Astrocyte (in vitro differentiated cells and primary cell): Measurements from ENCODE around the gene MAP1LC3A. TPM values are rescaled to one million over a fixed set of nuclear protein-coding genes. Genes with fewer than 3 reads are reported as not detected.

Source experiments
- DNase-seq: peaks from one replicate; pipeline ENCODE4 v3.0.0-alpha.2; 2010; ENCODE audit warnings: low read depth
- FAIRE-seq: peaks from 2 replicates; lab custom pipeline; 2011; peaks lifted over from hg19 to GRCh38; lab: Jason Lieb, UNC
- H2AFZ ChIP-seq: 2 replicates; pipeline ENCODE4 v1.6.0; 2012; ENCODE audit warnings: low read depth, low read length, inconsistent platforms
- H3K27ac ChIP-seq: 2 replicates; pipeline ENCODE4 v1.5.1; 2011; ENCODE audit warnings: low read depth, low read length, inconsistent platforms
- H3K27me3 ChIP-seq: 2 replicates; pipeline ENCODE4 v1.6.0; 2011; ENCODE audit warnings: low read length, inconsistent platforms; ENCODE audit not compliant: insufficient read depth
- H3K36me3 ChIP-seq: 2 replicates; pipeline ENCODE4 v1.5.1; 2011; ENCODE audit warnings: low read length, inconsistent platforms; ENCODE audit not compliant: insufficient read depth
- H3K4me1 ChIP-seq: 2 replicates; pipeline ENCODE4 v1.5.1; 2011; ENCODE audit warnings: low read length, inconsistent platforms; ENCODE audit not compliant: insufficient read depth
- H3K4me2 ChIP-seq: 2 replicates; pipeline ENCODE4 v1.6.0; 2012; ENCODE audit warnings: low read length, inconsistent platforms
- H3K4me3 ChIP-seq: 2 replicates; pipeline ENCODE4 v1.5.1; 2011; ENCODE audit warnings: low read depth, mild to moderate bottlenecking, low read length, inconsistent platforms; ENCODE audit not compliant: insufficient read depth
- H3K79me2 ChIP-seq: 2 replicates; pipeline ENCODE4 v1.6.0; 2012; ENCODE audit warnings: mild to moderate bottlenecking, low read length, inconsistent platforms; ENCODE audit not compliant: insufficient read depth
- H3K9ac ChIP-seq: 2 replicates; pipeline ENCODE4 v1.6.0; 2012; ENCODE audit warnings: mild to moderate bottlenecking, low read length, inconsistent platforms
- H3K9me3 ChIP-seq: 2 replicates; pipeline ENCODE4 v1.5.1; 2012; ENCODE audit warnings: low read depth, mild to moderate bottlenecking, low read length, inconsistent platforms; ENCODE audit not compliant: insufficient read depth
- H4K20me1 ChIP-seq: 2 replicates; pipeline ENCODE4 v1.6.0; 2012; ENCODE audit warnings: low read length, inconsistent platforms; ENCODE audit not compliant: insufficient read depth
- H3K27ac Mint-ChIP-seq: one replicate; pipeline ENCODE4 v1.8.0; 2021; ENCODE audit warnings: mild to moderate bottlenecking, mixed read lengths; ENCODE audit not compliant: unreplicated experiment
- H3K27me3 Mint-ChIP-seq: one replicate; pipeline ENCODE4 v1.8.0; 2021; ENCODE audit warnings: low read depth, mixed read lengths; ENCODE audit not compliant: unreplicated experiment
- H3K36me3 Mint-ChIP-seq: one replicate; pipeline ENCODE4 v1.8.0; 2021; ENCODE audit warnings: low read depth, mixed read lengths; ENCODE audit not compliant: unreplicated experiment
- H3K4me1 Mint-ChIP-seq: one replicate; pipeline ENCODE4 v1.8.0; 2021; ENCODE audit warnings: low read depth, mixed read lengths; ENCODE audit not compliant: unreplicated experiment
- H3K4me3 Mint-ChIP-seq: one replicate; pipeline ENCODE4 v1.8.0; 2021; ENCODE audit warnings: mild to moderate bottlenecking, moderate library complexity, mixed read lengths; ENCODE audit not compliant: unreplicated experiment
- H3K9me3 Mint-ChIP-seq: one replicate; pipeline ENCODE4 v1.8.0; 2021; ENCODE audit warnings: mild to moderate bottlenecking, mixed read lengths; ENCODE audit not compliant: unreplicated experiment
- EZH2 ChIP-seq: IDR thresholded peaks from 2 replicates; pipeline ENCODE4 v1.6.1; 2012; ENCODE audit warnings: mild to moderate bottlenecking, low read length, inconsistent platforms; ENCODE audit not compliant: insufficient read depth
- total RNA-seq: library from RNA; stranded (reverse); gene quantifications from 2 replicates; pipeline ENCODE4 v1.2.1, GENCODE V29; 2021
- TF ChIP-seq, protein P1 (sequence below): IDR thresholded peaks from 2 replicates; pipeline ENCODE4 v1.5.1; 2011; ENCODE audit warnings: low read depth, mild to moderate bottlenecking, inconsistent platforms, low read length, moderate library complexity; ENCODE audit not compliant: insufficient read depth

MAP1LC3A gene
- total RNA-seq, 1 donor from 2014 or later, result 48.9 TPM

- Mint-ChIP-seq H3K27me3 (peaks cover 3% of the 10 kb centered on the region), H3K4me1 (peaks cover 9% of the 10 kb centered on the region), H3K27ac (no peak overlapping the region), H3K36me3 (peaks cover 8% of the 10 kb centered on the region), H3K4me3 (no peak overlapping the region), H3K9me3 (no peaks in the 10 kb centered on the region)
- Histone ChIP-seq H3K27me3 (no peaks in the 10 kb centered on the region), H3K4me1 (peaks cover 7% of the 10 kb centered on the region), H2AFZ (no peak overlapping the region), H3K36me3 (no peaks in the 10 kb centered on the region), H4K20me1 (no peaks in the 10 kb centered on the region), H3K4me2 (no peak overlapping the region), H3K27ac (no peak overlapping the region), H3K79me2 (no peaks in the 10 kb centered on the region), H3K9me3 (no peaks in the 10 kb centered on the region), H3K9ac (no peak overlapping the region), H3K4me3 (no peak overlapping the region)
- FAIRE-seq, result no peak
- TF ChIP-seq, protein P1, sequence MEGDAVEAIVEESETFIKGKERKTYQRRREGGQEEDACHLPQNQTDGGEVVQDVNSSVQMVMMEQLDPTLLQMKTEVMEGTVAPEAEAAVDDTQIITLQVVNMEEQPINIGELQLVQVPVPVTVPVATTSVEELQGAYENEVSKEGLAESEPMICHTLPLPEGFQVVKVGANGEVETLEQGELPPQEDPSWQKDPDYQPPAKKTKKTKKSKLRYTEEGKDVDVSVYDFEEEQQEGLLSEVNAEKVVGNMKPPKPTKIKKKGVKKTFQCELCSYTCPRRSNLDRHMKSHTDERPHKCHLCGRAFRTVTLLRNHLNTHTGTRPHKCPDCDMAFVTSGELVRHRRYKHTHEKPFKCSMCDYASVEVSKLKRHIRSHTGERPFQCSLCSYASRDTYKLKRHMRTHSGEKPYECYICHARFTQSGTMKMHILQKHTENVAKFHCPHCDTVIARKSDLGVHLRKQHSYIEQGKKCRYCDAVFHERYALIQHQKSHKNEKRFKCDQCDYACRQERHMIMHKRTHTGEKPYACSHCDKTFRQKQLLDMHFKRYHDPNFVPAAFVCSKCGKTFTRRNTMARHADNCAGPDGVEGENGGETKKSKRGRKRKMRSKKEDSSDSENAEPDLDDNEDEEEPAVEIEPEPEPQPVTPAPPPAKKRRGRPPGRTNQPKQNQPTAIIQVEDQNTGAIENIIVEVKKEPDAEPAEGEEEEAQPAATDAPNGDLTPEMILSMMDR, result no peak
- TF ChIP-seq EZH2, result no peak
- DNase-seq, result no peak
These were observed 9.7 kb downstream of the MAP1LC3A start for GRCh38 chr20:34567892-34568865.

GRCh38 chr20:34569598-34569997 is 11.1 kb downstream of the MAP1LC3A start:
- DNase-seq (no peak), FAIRE-seq (no peak)
- peaks cover 7% of the 10 kb centered on the region for H3K4me1 Mint-ChIP-seq
- no peak overlapping the region for H2AFZ ChIP-seq
- H3K27ac ChIP-seq, result no peak overlapping the region
- no peaks in the 10 kb centered on the region for H3K79me2 ChIP-seq
- no peak overlapping the region for H3K4me3 ChIP-seq
- no peak for TF ChIP-seq EZH2
- TF ChIP-seq, protein P1, result no peak
- H3K27ac Mint-ChIP-seq, result peak overlapping the region; percentile 34
- peaks cover 3% of the 10 kb centered on the region for H3K27me3 Mint-ChIP-seq
- H3K4me2 ChIP-seq, result no peak overlapping the region
- no peaks in the 10 kb centered on the region for H4K20me1 ChIP-seq
- no peak overlapping the region for H3K9ac ChIP-seq
- H3K36me3 ChIP-seq, result no peaks in the 10 kb centered on the region
- no peaks in the 10 kb centered on the region for H3K27me3 ChIP-seq
- peaks cover 7% of the 10 kb centered on the region for H3K4me1 ChIP-seq
- no peaks in the 10 kb centered on the region for H3K9me3 ChIP-seq
- H3K4me3 Mint-ChIP-seq, result no peak overlapping the region
- no peaks in the 10 kb centered on the region for H3K9me3 Mint-ChIP-seq
- H3K36me3 Mint-ChIP-seq, result peaks cover 13% of the 10 kb centered on the region
